Endodermal cell (in vitro differentiated cells): ENCODE results near the gene RBM8A. TPM values are rescaled to one million over a fixed set of nuclear protein-coding genes. Genes with fewer than 3 reads are reported as not detected.
A peak's percentile ranks its signal among the peaks of the same experiment; 100 is the strongest.

ENCODE experiments used
- DNase-seq: peaks from one replicate; pipeline ENCODE4 v3.0.0-alpha.2; 2017
- H3K27ac ChIP-seq: 2 replicates; pipeline ENCODE4 v1.5.1; 2013; ENCODE audit warnings: mild to moderate bottlenecking, low read depth, low read length, moderate library complexity
- H3K27me3 ChIP-seq: 2 replicates; pipeline ENCODE4 v1.6.1; 2013; ENCODE audit warnings: mild to moderate bottlenecking, low read length, moderate library complexity; ENCODE audit not compliant: insufficient read depth, control insufficient read depth, poor library complexity, severe bottlenecking
- H3K36me3 ChIP-seq: 2 replicates; pipeline ENCODE4 v1.7.0; 2013; ENCODE audit warnings: mild to moderate bottlenecking, low read length, moderate library complexity; ENCODE audit not compliant: control insufficient read depth, insufficient read depth
- H3K4me1 ChIP-seq: one replicate; pipeline ENCODE4 v1.7.0; 2013; ENCODE audit warnings: low read length; ENCODE audit not compliant: control insufficient read depth, insufficient read depth
- H3K4me3 ChIP-seq: 2 replicates; pipeline ENCODE4 v1.5.1; 2013; ENCODE audit warnings: mild to moderate bottlenecking, low read length, moderate library complexity
- H3K9ac ChIP-seq: 2 replicates; pipeline ENCODE4 v1.6.1; 2013; ENCODE audit warnings: mild to moderate bottlenecking, low read length, moderate library complexity; ENCODE audit not compliant: poor library complexity, severe bottlenecking; ENCODE audit errors: extremely low read depth
- H3K9me3 ChIP-seq: 2 replicates; pipeline ENCODE4 v1.6.1; 2013; ENCODE audit warnings: mild to moderate bottlenecking, low read length, moderate library complexity; ENCODE audit not compliant: control insufficient read depth
- H3K27ac Mint-ChIP-seq: 2 replicates; pipeline ENCODE4 v1.8.0; 2020; ENCODE audit warnings: mixed read lengths
- H3K27me3 Mint-ChIP-seq: 2 replicates; pipeline ENCODE4 v1.8.0; 2021; ENCODE audit warnings: mild to moderate bottlenecking, mixed read lengths; ENCODE audit not compliant: insufficient read depth
- H3K36me3 Mint-ChIP-seq: 2 replicates; pipeline ENCODE4 v1.8.0; 2020; ENCODE audit warnings: low read depth, mixed read lengths
- H3K4me1 Mint-ChIP-seq: 2 replicates; pipeline ENCODE4 v1.8.0; 2020; ENCODE audit warnings: mixed read lengths
- H3K4me3 Mint-ChIP-seq: 2 replicates; pipeline ENCODE4 v1.8.0; 2020; ENCODE audit warnings: mild to moderate bottlenecking, moderate library complexity, mixed read lengths
- H3K9me3 Mint-ChIP-seq: 2 replicates; pipeline ENCODE4 v1.8.0; 2020; ENCODE audit warnings: mild to moderate bottlenecking, mixed read lengths
- CTCF ChIP-seq: fragments of 200-600 bp; sonication (generic); conservative IDR thresholded peaks from 2 replicates; pipeline ENCODE4 v1.5.0; 2021; ENCODE audit warnings: antibody characterized with exemption, mild to moderate bottlenecking
- WGBS, 2 experiments: methylation state at CpG; one replicate each; pipeline versions ENCODE4 v1.1.5 to v1.1.7; 2013; ENCODE audit warnings: missing lambda C conversion rate in 2 of 2, mixed read lengths in 1 of 2; ENCODE audit not compliant: insufficient coverage in 1 of 2, insufficient read length in 1 of 2; 5-methylcytosine and 5-hydroxymethylcytosine counted together
- total RNA-seq, 2 donors: library from RNA; stranded (reverse); fragmentation: NEBNext Ultra II Directional in 1 of 2; extraction: Animal tissue kit (Norgen Biotek cat#: 25700) in 1 of 2; gene quantifications; 2 replicates in 1 of 2; 3 replicates in 1 of 2; pipeline ENCODE4 v1.2.1, GENCODE V29; 2021

The RBM8A gene
- total RNA-seq, 2 donors from 2014 or later = 299 to 314 TPM

- Histone ChIP-seq H3K36me3 (no peaks in the 10 kb centered on the region), H3K27me3 (peaks cover 37% of the 10 kb centered on the region), H3K9ac (no peak overlapping the region), H3K27ac (no peak overlapping the region), H3K4me3 (peak overlapping the region; percentile 87), H3K4me1 (peaks cover 6% of the 10 kb centered on the region), H3K9me3 (peaks cover 7% of the 10 kb centered on the region)
- Mint-ChIP-seq H3K36me3 (peaks cover 2% of the 10 kb centered on the region), H3K27ac (no peak overlapping the region), H3K4me3 (peak overlapping the region; percentile 81), H3K27me3 (peaks cover 56% of the 10 kb centered on the region), H3K9me3 (peaks cover 10% of the 10 kb centered on the region), H3K4me1 (peaks cover 27% of the 10 kb centered on the region)
- DNase-seq = peak; percentile 63
- 17 to 31% methylated on average over 12 to 24 of the region's 36 CpGs for WGBS, 2 experiments
- no peak for TF ChIP-seq CTCF
Observed at GRCh38 chr1:145962157-145963102, 35.1 kb upstream of the RBM8A start.

- H3K9ac ChIP-seq = no peak overlapping the region
- TF ChIP-seq CTCF = no peak
- peaks cover 37% of the 10 kb centered on the region for H3K27me3 ChIP-seq
- Mint-ChIP-seq H3K36me3 (no peaks in the 10 kb centered on the region), H3K9me3 (peaks cover 3% of the 10 kb centered on the region), H3K4me1 (peaks cover 35% of the 10 kb centered on the region), H3K27ac (peak overlapping the region; percentile 37), H3K4me3 (peak overlapping the region; percentile 81), H3K27me3 (peaks cover 63% of the 10 kb centered on the region)
- H3K36me3 ChIP-seq = no peaks in the 10 kb centered on the region
- DNase-seq = peak; percentile 75
- H3K4me3 ChIP-seq = peak overlapping the region; percentile 86
- H3K9me3 ChIP-seq = no peaks in the 10 kb centered on the region
- WGBS, 2 experiments = 2 to 7% methylated on average over 18 to 57 of the region's 57 CpGs
- H3K27ac ChIP-seq = no peak overlapping the region
- H3K4me1 ChIP-seq = peaks cover 6% of the 10 kb centered on the region
Observed at GRCh38 chr1:145961425-145962156, 34.3 kb upstream of the RBM8A start.

- no peak overlapping the region for H3K27ac ChIP-seq
- Mint-ChIP-seq H3K27me3 (peaks cover 66% of the 10 kb centered on the region), H3K4me1 (peaks cover 38% of the 10 kb centered on the region), H3K9me3 (peaks cover 1% of the 10 kb centered on the region), H3K36me3 (no peaks in the 10 kb centered on the region), H3K27ac (peak overlapping the region; percentile 89), H3K4me3 (peak overlapping the region; percentile 81)
- no peaks in the 10 kb centered on the region for H3K9me3 ChIP-seq
- TF ChIP-seq CTCF = no peak
- peak overlapping the region; percentile 86 for H3K4me3 ChIP-seq
- H3K27me3 ChIP-seq = peaks cover 37% of the 10 kb centered on the region
- H3K9ac ChIP-seq = no peak overlapping the region
- WGBS, 2 experiments = 1 to 3% methylated on average over 7 to 22 of the region's 22 CpGs
- H3K36me3 ChIP-seq = no peaks in the 10 kb centered on the region
- peaks cover 6% of the 10 kb centered on the region for H3K4me1 ChIP-seq
- DNase-seq = no peak
Observed at GRCh38 chr1:145961109-145961424, 33.8 kb upstream of the RBM8A start.
